PC-9 (cell line): ENCODE results near the gene DLG2.

Source experiments
- CTCF ChIP-seq: fragments of 200-600 bp; sonication (generic); conservative IDR thresholded peaks from 2 replicates; pipeline ENCODE4 v1.6.1; 2017; ENCODE audit warnings: mixed run types, antibody characterized with exemption, mild to moderate bottlenecking, moderate library complexity
- EZH2 ChIP-seq: fragments of 200-600 bp; sonication (generic); IDR thresholded peaks from 2 replicates; pipeline ENCODE4 v1.8.0; 2017; ENCODE audit warnings: antibody characterized with exemption, low read depth

GRCh38 chr11:85137597-85137996 is 489.5 kb downstream of the DLG2 start:
- no peak for TF ChIP-seq CTCF
- no peak for TF ChIP-seq EZH2
